Peyer's patch (tissue), 4 donors: ENCODE results near the gene AIG1.

Experiments used
- POLR2A ChIP-seq, 2 donors: fragments of 450-650 bp; IDR thresholded peaks; one replicate each; pipeline ENCODE4 v1.5.1; 2017; ENCODE audit warnings: antibody characterized with exemption in 2 of 2, mild to moderate bottlenecking in 2 of 2, moderate library complexity in 2 of 2
- TF ChIP-seq, protein P1 (sequence below), 6 experiments: fragments of 450-650 bp in 4 of 6; fragments of 200-600 bp in 2 of 6; sonication (generic) in 1 of 6; IDR thresholded peaks; one replicate each; pipeline ENCODE4 v1.5.1; 2017 to 2019; ENCODE audit warnings: antibody characterized with exemption in 6 of 6, mild to moderate bottlenecking in 3 of 6, moderate library complexity in 1 of 6

DNA sequence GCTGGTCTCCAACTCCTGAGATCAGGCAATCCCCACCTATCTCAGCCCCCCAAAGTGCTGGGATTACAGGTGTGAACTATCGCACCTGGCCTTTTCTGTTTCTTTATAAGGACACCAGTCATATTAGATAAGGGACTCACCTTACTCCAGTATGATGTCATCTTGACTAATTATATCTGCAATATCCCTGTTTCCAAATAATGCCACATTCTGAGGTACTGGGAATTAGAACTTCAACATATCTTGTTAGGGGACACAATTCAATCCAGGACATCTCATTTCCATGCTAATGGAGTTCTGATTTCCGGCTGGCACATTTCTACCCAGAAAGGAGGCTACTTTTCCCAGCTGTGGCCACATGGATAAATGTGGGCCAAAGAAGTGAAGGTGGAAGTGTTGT is 6.4 kb upstream of the AIG1 start:
- no peak for TF ChIP-seq POLR2A (IDR thresholded peaks at IDR 0.05)
- TF ChIP-seq, protein P1, sequence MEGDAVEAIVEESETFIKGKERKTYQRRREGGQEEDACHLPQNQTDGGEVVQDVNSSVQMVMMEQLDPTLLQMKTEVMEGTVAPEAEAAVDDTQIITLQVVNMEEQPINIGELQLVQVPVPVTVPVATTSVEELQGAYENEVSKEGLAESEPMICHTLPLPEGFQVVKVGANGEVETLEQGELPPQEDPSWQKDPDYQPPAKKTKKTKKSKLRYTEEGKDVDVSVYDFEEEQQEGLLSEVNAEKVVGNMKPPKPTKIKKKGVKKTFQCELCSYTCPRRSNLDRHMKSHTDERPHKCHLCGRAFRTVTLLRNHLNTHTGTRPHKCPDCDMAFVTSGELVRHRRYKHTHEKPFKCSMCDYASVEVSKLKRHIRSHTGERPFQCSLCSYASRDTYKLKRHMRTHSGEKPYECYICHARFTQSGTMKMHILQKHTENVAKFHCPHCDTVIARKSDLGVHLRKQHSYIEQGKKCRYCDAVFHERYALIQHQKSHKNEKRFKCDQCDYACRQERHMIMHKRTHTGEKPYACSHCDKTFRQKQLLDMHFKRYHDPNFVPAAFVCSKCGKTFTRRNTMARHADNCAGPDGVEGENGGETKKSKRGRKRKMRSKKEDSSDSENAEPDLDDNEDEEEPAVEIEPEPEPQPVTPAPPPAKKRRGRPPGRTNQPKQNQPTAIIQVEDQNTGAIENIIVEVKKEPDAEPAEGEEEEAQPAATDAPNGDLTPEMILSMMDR (IDR thresholded peaks at IDR 0.05): no peak
